Tibial nerve (tissue), 3 donors: ENCODE results near the gene CCPG1.

ENCODE experiments used
- CTCF ChIP-seq, 5 experiments: fragments of 200-600 bp in 3 of 5; fragments of 450-650 bp in 2 of 5; sonication (generic) in 3 of 5; IDR thresholded peaks; one replicate each; pipeline ENCODE4 v1.5.1; 2016 to 2019; ENCODE audit warnings: antibody characterized with exemption in 5 of 5, mild to moderate bottlenecking in 3 of 5, moderate library complexity in 2 of 5
- POLR2A ChIP-seq, 2 donors: fragments of 450-650 bp; IDR thresholded peaks; one replicate each; pipeline ENCODE4 v1.6.1; 2017; ENCODE audit warnings: antibody characterized with exemption in 2 of 2, mild to moderate bottlenecking in 2 of 2, moderate library complexity in 2 of 2

DNA sequence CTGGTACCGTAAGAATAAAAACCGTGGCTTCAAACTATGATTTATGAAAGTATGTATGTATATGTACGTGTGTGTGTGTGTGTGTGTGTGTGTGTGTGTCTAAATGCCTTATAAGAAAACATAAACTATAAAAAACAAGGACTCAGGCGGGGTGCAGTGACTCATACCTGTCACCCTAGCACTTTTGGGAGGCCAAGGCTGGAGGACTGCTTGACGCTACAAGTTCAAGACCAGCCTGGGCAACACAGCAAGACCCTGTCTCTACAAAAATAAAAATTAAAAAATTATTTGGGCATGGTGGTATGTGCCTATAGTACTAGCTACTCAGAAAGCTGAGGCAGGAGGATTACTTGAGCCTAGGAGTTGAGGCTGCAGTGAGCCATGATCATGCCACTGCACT lies 29.1 kb downstream of the CCPG1 start:
- no peak for TF ChIP-seq CTCF (IDR thresholded peaks at IDR 0.05)
- TF ChIP-seq POLR2A (IDR thresholded peaks at IDR 0.05) = no peak
